K562 (cell line): ENCODE data around the gene DCAF16. TPM values are rescaled to one million over a fixed set of nuclear protein-coding genes. Genes with fewer than 3 reads are reported as not detected.

Experiments
- DMBX1 ChIP-seq: fragments of 250-450 bp; sonication (Bioruptor Pico); IDR thresholded peaks from 2 replicates; pipeline ENCODE4 v1.8.0; 2022; ENCODE audit warnings: inconsistent platforms, mild to moderate bottlenecking, moderate library complexity, borderline replicate concordance
- DPF2 ChIP-seq: fragments of 450-650 bp; IDR thresholded peaks from 2 replicates; pipeline ENCODE4 v1.6.1; 2016
- FIP1L1 ChIP-seq: fragments of 200-400 bp; formaldehyde crosslinking; IDR thresholded peaks from 2 replicates; pipeline ENCODE4 v1.6.1; 2018; ENCODE audit warnings: mild to moderate bottlenecking, low read depth, low read length; ENCODE audit not compliant: poor library complexity, severe bottlenecking
- FOXP1 ChIP-seq: sonication (generic); formaldehyde crosslinking; IDR thresholded peaks from 2 replicates; pipeline ENCODE4 v1.8.0; 2022; ENCODE audit warnings: mild to moderate bottlenecking, missing genetic modification reagents
- GATAD2A ChIP-seq: fragments of 450-650 bp; IDR thresholded peaks from 2 replicates; pipeline ENCODE4 v1.6.1; 2017
- HIVEP1 ChIP-seq: fragments of 250-450 bp; sonication (Bioruptor Pico); IDR thresholded peaks from 2 replicates; pipeline ENCODE4 v1.4.0; 2020; ENCODE audit warnings: mild to moderate bottlenecking
- KDM5B ChIP-seq: fragments of 200-600 bp; sonication (generic); IDR thresholded peaks from 2 replicates; pipeline ENCODE4 v1.6.1; 2012; ENCODE audit warnings: low read depth, mild to moderate bottlenecking, moderate library complexity, low read length, control low read depth, inconsistent platforms; ENCODE audit not compliant: insufficient replicate concordance
- NRF1 ChIP-seq, 2 experiments: fragments of 450-650 bp; IDR thresholded peaks in 1 of 2; conservative IDR thresholded peaks in 1 of 2; 2 replicates each; pipeline ENCODE4 v1.6.1; 2014; ENCODE audit warnings: mild to moderate bottlenecking in 2 of 2
- PCBP2 ChIP-seq: fragments of 200-400 bp; formaldehyde crosslinking; IDR thresholded peaks from 2 replicates; pipeline ENCODE4 v1.6.1; 2018; ENCODE audit warnings: low read length, low read depth, mild to moderate bottlenecking, moderate library complexity; ENCODE audit not compliant: poor library complexity, severe bottlenecking
- SMARCE1 ChIP-seq: fragments of 450-650 bp; IDR thresholded peaks from 2 replicates; pipeline ENCODE4 v1.7.1; 2016; ENCODE audit warnings: mild to moderate bottlenecking
- TAF15 ChIP-seq: fragments of 200-400 bp; formaldehyde crosslinking; IDR thresholded peaks from 2 replicates; pipeline ENCODE4 v1.6.1; 2017; ENCODE audit warnings: mild to moderate bottlenecking, low read depth, low read length, moderate library complexity
- TCF3 ChIP-seq: sonication (generic); formaldehyde crosslinking; IDR thresholded peaks from 2 replicates; pipeline ENCODE4 v1.4.0; 2020; ENCODE audit warnings: mild to moderate bottlenecking, missing genetic modification reagents
- TCFL5 ChIP-seq: fragments of 250-450 bp; sonication (Bioruptor Pico); conservative IDR thresholded peaks from 2 replicates; pipeline ENCODE4 v1.6.1; 2021; ENCODE audit warnings: mild to moderate bottlenecking, moderate library complexity, matching md5 sums
- ZFX ChIP-seq: sonication (generic); formaldehyde crosslinking; IDR thresholded peaks from 2 replicates; pipeline ENCODE4 v1.8.0; 2022; ENCODE audit warnings: mild to moderate bottlenecking, missing genetic modification reagents, moderate library complexity
- polyA plus RNA-seq, 8 experiments: library from polyadenylated mRNA; depleted of rRNA in 4 of 8; stranded (reverse) in 5 of 8; unstranded in 3 of 8; fragments of >200 nt; fragmentation: Nextera tagmentation in 2 of 8; fragmentation: Illumina TruSeq in 1 of 8; extraction: Ambion mirVana in 2 of 8; extraction: Trizol in 1 of 8; gene quantifications; 2 replicates each; pipeline versions ENCODE4 v1.2.1 to v1.2.3, GENCODE V29; 2011 to 2014; ENCODE audit warnings: inconsistent platforms in 1 of 8, missing spikeins in 1 of 8
- total RNA-seq, 7 experiments: library from RNA; depleted of rRNA in 6 of 7; stranded (reverse); fragments of >200 nt in 6 of 7; fragmentation: Illumina TruSeq in 2 of 7; extraction: Trizol in 2 of 7; gene quantifications; 2 replicates each; pipeline versions ENCODE4 v1.2.1 to v1.2.3, GENCODE V29; 2011 to 2021; ENCODE audit warnings: low replicate concordance in 1 of 7
- TF ChIP-seq, protein P1 (sequence below): sonication (generic); formaldehyde crosslinking; IDR thresholded peaks from 2 replicates; pipeline ENCODE4 v1.8.1; 2023; ENCODE audit warnings: mild to moderate bottlenecking, missing genetic modification reagents, moderate library complexity
- TF ChIP-seq, protein P2 (sequence below): sonication (generic); formaldehyde crosslinking; IDR thresholded peaks from 2 replicates; pipeline ENCODE4 v1.8.0; 2023; ENCODE audit warnings: mild to moderate bottlenecking, missing genetic modification reagents
- TF ChIP-seq, protein P3 (sequence below): fragments of 450-650 bp; formaldehyde crosslinking; IDR thresholded peaks from 2 replicates; pipeline ENCODE4 v1.4.0; 2020; ENCODE audit warnings: mild to moderate bottlenecking, moderate library complexity
- TF ChIP-seq, protein P4 (sequence below): fragments of 250-450 bp; sonication (Bioruptor Pico); IDR thresholded peaks from 2 replicates; pipeline ENCODE4 v1.8.0; 2021; ENCODE audit warnings: moderate library complexity, mild to moderate bottlenecking, inconsistent platforms
- TF ChIP-seq, protein P5 (sequence below): sonication (generic); formaldehyde crosslinking; IDR thresholded peaks from 2 replicates; pipeline ENCODE4 v1.8.0; 2022; ENCODE audit warnings: mild to moderate bottlenecking, missing genetic modification reagents

DCAF16 gene
- total and polyA plus RNA-seq, 9 of the 15 experiments (the other 6 are each of a cell fraction or from before 2014, with no cell fraction given) = 20.5 to 82.8 (median 67.8) TPM

DNA sequence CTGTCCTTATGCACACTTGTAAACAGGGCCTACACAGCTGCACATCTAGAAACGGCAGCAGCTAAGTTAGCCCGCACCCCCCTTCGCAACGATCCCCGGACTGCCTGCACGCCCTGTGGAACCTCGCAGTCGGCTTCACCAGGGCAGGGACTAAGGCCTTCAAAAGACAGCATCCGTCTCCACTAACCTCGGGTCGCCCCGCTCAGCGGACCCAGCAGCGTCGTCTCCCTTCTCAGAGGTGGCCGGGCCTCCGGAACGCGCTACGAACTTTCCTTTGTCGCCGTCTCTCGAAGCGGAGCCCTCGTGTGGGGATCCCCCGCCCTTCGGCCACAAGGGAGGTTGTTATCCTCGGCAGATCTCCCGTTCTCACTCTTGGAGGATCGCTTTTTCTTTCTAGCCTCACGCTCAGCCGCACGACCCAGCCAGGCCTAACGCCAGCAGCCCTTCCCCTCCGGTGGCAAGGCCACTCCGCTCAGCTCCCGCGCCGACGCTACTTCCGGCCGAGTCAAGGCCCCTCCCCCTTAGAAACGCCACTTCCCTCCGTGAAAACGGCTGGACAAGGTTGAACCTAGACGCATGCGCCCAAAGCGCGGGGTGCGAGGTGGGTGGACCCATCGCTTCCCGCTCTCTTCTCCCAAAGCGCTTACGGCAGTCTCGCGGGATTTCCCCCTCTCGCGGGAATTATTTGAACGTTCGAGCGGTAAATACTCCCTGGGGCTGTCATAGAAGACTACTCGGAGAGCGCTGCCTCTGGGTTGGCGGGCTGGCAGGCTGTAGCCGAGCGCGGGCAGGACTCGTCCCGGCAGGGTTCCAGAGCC, at the start of gene DCAF16, which contains the start of gene NCAPG (continued):
- TF ChIP-seq, protein P1, sequence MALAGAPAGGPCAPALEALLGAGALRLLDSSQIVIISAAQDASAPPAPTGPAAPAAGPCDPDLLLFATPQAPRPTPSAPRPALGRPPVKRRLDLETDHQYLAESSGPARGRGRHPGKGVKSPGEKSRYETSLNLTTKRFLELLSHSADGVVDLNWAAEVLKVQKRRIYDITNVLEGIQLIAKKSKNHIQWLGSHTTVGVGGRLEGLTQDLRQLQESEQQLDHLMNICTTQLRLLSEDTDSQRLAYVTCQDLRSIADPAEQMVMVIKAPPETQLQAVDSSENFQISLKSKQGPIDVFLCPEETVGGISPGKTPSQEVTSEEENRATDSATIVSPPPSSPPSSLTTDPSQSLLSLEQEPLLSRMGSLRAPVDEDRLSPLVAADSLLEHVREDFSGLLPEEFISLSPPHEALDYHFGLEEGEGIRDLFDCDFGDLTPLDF (CRISPR knock-in tag) = peak; percentile 99
- TF ChIP-seq, protein P2, sequence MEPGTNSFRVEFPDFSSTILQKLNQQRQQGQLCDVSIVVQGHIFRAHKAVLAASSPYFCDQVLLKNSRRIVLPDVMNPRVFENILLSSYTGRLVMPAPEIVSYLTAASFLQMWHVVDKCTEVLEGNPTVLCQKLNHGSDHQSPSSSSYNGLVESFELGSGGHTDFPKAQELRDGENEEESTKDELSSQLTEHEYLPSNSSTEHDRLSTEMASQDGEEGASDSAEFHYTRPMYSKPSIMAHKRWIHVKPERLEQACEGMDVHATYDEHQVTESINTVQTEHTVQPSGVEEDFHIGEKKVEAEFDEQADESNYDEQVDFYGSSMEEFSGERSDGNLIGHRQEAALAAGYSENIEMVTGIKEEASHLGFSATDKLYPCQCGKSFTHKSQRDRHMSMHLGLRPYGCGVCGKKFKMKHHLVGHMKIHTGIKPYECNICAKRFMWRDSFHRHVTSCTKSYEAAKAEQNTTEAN (CRISPR knock-in tag) = peak; percentile 62; the same call in 1 of the 2 replicates
- TF ChIP-seq, protein P3, sequence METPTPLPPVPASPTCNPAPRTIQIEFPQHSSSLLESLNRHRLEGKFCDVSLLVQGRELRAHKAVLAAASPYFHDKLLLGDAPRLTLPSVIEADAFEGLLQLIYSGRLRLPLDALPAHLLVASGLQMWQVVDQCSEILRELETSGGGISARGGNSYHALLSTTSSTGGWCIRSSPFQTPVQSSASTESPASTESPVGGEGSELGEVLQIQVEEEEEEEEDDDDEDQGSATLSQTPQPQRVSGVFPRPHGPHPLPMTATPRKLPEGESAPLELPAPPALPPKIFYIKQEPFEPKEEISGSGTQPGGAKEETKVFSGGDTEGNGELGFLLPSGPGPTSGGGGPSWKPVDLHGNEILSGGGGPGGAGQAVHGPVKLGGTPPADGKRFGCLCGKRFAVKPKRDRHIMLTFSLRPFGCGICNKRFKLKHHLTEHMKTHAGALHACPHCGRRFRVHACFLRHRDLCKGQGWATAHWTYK (CRISPR knock-in tag) = 0 out of 2 replicates have a peak, but pooled peaks have one; percentile 22
- TF ChIP-seq SMARCE1 (0 out of 2 replicates have a peak, but pooled peaks have one; percentile 34), TCF3 (CRISPR knock-in tag) (peak; percentile 9; the same call in 1 of the 2 replicates), DMBX1 (no peak), KDM5B (peak; percentile 95), DPF2 (peak; percentile 14; the same call in 1 of the 2 replicates), FOXP1 (peak; percentile 96), TCFL5 (CRISPR knock-in tag) (no peak), HIVEP1 (no peak), GATAD2A (no peak), TAF15 (no peak), PCBP2 (no peak), NRF1 (conservative IDR thresholded peaks at IDR 0.05 in 1 of 2, IDR thresholded peaks at IDR 0.05 in 1 of 2) (peak; percentile 92 to 93), FIP1L1 (peak; percentile 12), ZFX (CRISPR knock-in tag) (peak; percentile 98)
- TF ChIP-seq, protein P4, sequence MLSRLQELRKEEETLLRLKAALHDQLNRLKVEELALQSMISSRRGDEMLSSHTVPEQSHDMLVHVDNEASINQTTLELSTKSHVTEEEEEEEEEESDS (CRISPR knock-in tag) = no peak
- TF ChIP-seq, protein P5, sequence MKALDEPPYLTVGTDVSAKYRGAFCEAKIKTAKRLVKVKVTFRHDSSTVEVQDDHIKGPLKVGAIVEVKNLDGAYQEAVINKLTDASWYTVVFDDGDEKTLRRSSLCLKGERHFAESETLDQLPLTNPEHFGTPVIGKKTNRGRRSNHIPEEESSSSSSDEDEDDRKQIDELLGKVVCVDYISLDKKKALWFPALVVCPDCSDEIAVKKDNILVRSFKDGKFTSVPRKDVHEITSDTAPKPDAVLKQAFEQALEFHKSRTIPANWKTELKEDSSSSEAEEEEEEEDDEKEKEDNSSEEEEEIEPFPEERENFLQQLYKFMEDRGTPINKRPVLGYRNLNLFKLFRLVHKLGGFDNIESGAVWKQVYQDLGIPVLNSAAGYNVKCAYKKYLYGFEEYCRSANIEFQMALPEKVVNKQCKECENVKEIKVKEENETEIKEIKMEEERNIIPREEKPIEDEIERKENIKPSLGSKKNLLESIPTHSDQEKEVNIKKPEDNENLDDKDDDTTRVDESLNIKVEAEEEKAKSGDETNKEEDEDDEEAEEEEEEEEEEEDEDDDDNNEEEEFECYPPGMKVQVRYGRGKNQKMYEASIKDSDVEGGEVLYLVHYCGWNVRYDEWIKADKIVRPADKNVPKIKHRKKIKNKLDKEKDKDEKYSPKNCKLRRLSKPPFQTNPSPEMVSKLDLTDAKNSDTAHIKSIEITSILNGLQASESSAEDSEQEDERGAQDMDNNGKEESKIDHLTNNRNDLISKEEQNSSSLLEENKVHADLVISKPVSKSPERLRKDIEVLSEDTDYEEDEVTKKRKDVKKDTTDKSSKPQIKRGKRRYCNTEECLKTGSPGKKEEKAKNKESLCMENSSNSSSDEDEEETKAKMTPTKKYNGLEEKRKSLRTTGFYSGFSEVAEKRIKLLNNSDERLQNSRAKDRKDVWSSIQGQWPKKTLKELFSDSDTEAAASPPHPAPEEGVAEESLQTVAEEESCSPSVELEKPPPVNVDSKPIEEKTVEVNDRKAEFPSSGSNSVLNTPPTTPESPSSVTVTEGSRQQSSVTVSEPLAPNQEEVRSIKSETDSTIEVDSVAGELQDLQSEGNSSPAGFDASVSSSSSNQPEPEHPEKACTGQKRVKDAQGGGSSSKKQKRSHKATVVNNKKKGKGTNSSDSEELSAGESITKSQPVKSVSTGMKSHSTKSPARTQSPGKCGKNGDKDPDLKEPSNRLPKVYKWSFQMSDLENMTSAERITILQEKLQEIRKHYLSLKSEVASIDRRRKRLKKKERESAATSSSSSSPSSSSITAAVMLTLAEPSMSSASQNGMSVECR (CRISPR knock-in tag) = peak; percentile 68
